Measurements from ENCODE around the gene TBC1D17.

GRCh38 chr19:49858088-49858985 is 19.2 kb upstream of the TBC1D17 start:
- TF ChIP-seq CTCF (IDR thresholded peaks at IDR 0.05; ENCODE audit: insufficient read depth, low read length, poor library complexity, severe bottlenecking) = no peak
- TF ChIP-seq EZH2phosphoT487 (conservative IDR thresholded peaks at IDR 0.05; ENCODE audit: low read length) = no peak

Data from SU-DHL-6 (cell line).